GM19324 (cell line): ENCODE data around the gene DDC.

ENCODE experiments used
- ATAC-seq: cut with Tn5 transposase; IDR thresholded peaks from one replicate; pipeline ENCODE4 v1.9.1; 2021; ENCODE audit warnings: mild to moderate bottlenecking, moderate library complexity; ENCODE audit not compliant: unreplicated experiment, low FRiP score

Gene DDC, protein sequence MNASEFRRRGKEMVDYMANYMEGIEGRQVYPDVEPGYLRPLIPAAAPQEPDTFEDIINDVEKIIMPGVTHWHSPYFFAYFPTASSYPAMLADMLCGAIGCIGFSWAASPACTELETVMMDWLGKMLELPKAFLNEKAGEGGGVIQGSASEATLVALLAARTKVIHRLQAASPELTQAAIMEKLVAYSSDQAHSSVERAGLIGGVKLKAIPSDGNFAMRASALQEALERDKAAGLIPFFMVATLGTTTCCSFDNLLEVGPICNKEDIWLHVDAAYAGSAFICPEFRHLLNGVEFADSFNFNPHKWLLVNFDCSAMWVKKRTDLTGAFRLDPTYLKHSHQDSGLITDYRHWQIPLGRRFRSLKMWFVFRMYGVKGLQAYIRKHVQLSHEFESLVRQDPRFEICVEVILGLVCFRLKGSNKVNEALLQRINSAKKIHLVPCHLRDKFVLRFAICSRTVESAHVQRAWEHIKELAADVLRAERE

DNA sequence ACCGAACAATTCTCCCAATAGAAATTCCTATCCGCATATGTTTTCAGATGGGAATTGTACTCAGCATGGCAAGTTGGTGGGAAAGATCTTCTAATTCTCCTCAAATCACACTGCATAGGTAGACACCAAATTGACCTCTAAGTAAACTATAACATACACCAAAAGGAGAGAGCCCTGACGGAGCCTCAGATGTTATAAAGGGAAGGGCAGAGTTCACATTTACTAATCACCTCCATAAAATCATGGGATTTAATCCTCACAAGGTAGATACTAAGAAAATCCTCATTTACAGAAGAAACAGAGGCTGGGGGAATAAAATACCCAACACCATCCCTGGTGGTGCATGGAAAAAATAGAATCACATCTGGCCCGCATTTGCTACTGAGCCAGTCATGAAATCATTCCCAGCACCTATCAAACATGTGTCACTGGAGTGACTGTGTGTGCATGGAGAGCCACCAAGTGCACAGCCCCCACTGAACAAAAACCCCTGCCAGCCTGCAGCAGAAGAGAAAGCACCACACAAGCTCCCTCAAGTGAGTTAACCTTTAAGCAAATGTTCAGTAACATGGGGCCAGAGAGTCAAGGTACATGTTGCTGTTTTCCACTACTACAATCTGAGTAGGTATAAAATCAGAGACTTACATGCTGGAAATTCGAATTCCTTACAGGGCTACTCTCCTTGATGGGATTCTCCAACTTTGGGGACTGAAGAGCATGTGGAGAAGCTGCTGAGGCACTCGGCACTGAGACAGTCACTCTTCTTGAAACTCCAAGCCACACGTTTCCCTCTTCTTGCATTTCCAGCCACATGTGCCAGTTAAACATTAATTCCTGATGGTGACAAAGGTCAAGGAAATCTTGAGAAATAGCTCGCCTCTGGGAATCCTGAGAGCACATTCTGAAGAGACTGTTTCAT, at the start of gene DDC:
Gene DDC (minus strand): TSS at position 766 of the 919 bp plus-strand sequence. CDS start 21,320 bp downstream, outside the sequence.
- no peak for ATAC-seq

DNA sequence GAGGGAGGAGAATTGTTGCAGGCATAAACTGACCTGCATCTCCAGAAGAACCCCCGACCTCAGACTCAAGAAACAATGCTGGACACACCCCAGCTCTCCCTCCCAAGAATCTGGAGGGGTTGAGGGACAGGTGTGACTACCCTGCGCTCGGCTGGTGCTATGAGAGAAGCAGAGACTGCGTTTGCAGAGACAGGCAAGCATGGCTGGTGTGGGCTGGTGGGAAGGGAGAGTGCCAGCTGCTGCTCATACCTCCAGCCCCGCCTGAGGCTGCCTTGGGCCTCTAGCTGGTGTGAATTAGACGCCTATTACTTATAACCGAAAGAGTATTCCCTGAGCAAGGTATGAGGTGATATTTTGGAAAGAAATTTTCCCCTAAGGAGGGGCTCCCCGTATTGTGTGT, 48.3 kb upstream of the DDC start:
- no peak for ATAC-seq

DNA sequence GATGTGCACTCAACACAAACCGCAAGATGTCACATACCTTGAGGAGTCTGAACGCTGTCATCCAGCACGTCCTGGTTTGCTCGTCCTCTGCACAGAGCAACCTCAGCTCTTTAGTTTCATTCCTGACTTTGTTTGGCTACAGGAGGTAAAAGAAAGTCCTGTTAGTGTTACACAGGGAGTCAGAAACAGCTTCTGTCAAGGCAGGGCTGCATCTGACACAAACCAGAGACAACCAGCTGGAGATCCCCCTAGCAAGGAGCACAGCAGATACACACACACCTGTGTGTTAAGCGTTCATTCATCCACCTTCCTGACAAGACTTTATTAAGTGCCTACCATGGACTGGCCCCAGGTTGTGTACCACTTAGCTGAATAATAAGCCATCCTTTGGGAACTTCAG, 47.5 kb upstream of the DDC start:
- no peak for ATAC-seq

DNA sequence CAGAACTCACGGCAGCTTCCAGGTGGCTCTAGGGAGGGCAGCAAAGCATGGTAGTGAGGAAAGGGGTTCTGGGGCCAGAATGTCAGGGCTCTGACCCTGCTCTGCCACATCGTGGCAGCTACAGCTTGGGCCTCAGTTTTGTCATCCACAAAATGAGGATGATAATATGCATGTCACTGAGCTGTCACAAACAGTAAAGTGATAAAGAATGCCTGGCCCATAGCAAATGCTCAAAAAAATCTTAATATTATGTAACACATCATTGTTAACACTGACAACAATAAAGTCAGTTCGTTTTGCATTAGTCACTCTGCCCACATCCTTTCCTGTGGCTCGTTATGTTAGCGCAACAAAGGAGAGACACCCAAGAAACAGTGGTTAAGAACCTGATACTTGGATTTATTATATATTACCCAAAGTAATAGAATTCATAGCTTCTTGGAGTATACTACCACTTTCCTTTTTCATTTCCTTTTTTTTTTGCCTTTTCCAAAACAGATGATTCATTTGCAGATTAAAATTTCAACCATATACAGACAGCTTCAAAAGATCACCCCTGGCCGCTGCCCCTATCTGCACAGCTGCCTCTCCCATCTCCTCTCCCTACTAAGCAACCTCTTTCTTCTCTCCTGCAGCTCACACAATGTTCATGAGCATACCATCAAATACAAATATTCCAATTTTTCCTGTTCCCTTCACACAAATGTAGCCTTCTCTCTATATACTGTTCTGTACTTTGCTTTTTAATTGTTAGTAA, 45.5 kb upstream of the DDC start:
- ATAC-seq = no peak

DNA sequence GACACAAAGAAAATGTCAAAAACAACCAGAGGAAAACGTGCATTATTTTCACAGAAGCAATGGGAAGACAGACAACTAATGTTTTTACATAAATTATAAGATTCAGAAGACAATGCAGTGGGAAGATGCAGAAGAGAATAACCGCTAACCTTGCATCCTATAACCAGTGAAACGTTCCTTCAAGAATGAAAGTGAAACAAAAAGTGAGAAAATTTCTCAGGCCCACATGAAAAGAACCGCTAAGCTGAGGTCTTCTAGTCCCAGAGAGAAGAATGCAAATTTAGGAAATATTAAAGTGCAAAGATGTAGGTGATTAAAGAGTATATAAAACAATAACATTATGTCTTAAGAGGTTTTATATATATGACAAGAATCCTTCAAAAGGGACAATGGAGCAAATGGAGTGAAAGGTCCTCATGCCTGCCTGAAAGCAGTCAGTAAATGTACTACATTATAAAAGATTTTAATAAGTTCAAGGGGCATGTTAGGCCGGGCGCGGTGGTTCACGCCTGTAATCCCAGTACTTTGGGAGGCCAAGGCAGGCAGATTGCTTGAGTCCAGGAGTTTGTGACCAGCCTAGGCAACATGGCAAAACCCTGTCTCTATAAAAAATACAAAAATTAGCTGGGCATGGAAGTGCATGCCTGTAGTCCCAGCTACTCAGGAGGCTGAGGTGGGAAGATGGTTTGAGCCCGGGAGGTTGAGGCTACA, 43.1 kb upstream of the DDC start:
- ATAC-seq = no peak

DNA sequence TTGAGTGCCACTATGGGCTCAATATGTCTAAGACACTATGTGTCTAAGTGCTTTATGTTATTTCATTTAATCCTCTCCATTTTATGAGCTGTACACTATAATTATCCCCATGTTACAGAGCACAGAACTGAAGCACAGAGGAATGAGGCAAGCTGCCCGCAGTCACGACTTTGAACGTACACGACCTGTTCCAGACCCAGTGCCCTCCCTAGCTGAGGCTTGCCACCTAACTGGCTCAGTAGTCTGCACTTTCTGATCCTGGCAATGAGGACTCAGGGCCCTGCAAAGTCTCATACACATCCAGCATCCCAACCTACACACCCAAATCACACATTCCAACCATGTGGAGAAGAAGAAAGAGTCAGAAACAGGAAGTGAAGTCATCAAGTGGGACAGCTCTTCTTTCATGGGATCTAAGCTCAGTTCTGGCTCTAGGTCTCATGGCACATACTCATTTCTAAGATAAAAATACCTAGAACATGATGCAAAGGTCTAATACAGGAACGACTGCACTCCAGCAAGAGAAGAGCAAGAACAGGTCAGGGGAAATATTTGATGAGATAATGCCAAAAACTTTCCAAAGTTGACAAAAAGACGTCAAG, 42.4 kb upstream of the DDC start:
- no peak for ATAC-seq

DNA sequence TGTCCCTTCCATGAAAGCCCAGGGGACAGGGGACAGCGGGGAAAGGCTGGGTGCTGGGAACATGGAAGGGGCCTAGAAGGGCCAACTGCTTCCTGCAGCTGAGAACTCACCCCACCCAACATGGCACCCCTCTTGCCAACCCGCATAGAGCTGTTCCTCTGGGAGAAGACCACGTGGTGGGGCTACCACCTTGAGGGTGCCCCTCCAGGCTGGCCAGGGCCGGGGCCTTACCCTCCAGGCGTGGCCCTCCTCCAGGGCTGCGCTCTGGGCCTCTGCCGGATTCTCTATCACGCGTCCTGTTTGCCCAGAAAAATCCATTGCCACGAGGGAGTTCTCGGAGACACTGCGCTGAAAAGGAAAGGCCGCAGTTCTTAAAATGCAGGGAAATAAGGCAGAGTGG, 39.9 kb upstream of the DDC start:
- ATAC-seq = no peak

DNA sequence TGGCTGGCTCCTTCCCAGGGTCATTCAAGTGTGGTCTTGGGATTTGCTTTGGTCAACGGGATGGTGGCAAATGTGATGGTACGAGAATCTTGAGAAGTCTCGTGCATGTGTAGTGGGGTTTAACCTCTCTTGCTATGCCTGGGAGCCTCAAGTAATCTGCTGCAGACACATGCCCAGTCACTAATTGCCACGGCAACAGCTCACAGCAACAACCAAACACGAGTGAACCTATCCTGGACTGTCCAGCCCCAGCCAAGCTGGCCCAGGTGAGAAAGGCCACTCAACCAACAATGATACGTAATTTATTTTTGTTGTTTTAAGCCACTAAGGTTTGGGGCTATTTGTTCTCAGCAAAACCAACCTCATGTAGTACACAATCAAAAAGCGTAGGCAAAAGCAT, 38.1 kb upstream of the DDC start:
- no peak for ATAC-seq

DNA sequence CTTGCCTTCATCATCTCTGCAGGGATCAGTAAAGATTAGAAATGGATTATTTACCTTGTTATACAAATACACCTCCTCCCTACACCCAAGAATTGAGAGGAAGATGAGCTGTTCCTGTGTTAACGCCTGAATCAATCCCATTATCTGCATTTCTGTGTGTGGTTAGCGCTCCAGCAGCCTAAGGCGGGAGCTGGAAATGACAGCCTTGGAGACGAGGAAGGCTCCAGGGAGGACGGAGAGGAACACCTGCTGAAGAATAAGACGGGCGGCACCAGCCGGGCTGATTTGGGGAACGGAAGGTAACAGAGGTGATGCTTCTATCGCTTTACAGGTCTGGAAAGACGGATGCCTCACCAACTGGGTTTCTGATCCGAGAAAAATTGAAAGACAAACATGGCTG, 34.2 kb upstream of the DDC start:
- ATAC-seq = no peak

DNA sequence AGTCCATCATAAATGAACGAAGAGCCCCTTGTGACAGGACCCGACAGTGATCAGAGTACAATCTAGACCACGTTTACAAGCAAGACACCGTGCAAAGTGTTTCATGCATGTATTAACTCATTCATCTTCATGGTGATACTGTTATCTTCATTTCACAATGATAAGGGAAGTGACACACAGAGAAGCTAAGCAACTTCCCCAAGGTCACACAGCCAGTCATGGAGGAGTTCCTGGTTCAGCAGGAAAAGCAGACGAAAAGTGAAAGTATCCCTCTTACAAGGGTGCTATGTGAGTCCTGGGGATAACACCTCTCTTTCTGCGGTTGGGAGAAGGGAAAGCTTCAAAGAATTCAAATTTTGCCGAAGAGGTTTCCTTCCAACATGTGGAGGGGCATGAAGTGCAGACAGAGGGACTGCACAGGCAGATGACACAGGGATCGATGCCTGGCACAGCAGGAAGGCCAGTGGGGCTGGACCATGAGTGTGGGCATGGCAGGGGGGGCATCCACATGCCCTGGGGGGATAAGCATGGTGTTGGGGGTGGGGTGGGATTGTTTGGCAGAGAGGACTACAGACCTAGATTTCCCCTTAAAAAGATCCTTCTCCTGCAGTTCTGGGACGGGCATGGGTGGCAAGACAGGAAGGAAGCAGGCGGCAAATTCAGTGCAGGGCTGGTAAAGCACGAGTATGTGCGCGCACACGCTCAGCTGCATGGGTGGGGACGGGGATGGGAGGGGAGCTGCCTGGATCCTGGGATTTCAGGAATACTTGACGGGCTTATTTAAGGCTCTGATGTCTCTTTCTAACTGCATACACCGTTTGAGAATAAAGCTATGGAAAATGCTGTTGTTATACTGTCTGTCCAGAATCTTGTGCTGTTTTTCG, 33.5 kb upstream of the DDC start:
- no peak for ATAC-seq

DNA sequence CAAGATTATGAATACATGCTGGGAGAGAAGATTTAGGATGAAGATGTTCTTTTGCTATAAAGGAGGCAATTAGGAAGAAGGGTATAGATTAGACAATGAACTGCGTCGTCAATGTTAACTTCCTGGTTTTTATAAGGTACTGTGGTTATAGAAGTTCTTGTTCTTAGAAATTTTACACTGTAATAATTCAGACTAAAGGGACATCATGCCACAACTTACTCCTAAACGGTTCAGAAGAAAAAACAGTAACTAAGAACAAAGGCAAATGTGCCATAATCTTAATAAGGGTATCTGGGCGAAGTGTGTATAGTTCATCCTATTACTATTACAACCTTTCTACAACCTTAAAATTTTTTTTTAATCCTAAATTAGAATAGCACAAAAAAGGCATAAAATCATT, 31.3 kb upstream of the DDC start:
- no peak for ATAC-seq

DNA sequence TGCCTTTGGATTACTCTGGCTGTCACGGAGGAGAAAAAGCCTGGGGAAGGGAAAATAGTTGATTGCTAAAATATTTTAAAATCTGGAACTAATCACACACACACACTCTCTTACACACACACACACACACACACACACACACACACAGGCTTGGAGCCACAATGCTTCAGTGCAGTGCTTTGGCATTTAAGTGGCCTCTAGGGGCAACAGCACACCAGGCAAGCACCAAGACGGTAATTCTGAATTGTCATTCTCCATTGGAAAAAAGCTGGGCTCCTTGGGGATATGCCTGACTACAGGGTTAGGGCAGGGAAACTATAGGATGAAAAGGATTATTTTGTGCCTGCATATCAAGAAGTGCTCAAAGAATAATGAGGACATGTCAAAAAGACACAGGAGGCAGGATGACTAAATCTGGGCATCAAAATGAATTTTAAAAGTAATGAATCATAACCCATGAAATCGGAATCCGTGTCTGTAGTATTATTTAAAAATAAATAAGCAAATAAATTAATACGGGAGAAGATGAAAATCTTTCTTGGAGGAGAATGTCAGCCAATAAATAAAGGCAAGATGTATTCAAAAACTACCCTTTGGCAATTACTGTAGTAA, 30.4 kb upstream of the DDC start:
- no peak for ATAC-seq

DNA sequence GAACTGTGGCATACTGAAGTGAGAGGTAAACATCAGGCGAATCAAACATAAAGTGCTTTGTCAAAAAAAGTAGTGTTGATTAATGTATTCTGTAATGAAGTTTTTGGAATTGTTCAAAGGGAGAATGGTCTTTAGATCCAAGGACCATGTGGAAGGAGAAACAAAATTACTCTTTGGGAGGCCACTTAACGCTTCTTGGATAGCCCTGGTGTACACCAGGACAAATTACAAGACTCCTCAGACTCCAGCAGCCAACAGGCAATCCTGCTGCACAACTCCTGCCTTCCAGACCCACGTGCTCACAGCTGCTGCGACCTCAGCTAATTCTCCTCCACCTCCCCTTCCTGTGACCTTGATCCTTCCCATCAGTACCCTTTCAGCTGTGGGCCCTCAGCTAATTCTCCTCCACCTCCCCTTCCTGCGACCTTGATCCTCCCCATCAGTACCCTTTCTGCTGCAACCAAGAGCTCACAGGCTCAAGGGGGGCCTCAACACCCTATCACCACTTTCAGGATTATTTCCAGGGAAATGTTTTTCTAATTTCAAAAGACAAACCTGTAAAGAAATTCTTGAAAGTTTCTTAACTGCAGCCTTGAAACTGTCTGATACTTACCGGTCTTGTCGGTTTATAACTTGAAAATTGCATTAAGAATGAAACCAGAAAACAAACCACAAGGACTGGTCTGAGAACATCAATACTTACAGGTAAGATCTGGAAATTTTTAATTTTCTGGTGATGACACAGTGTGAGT, 29.7 kb upstream of the DDC start:
- no peak for ATAC-seq

DNA sequence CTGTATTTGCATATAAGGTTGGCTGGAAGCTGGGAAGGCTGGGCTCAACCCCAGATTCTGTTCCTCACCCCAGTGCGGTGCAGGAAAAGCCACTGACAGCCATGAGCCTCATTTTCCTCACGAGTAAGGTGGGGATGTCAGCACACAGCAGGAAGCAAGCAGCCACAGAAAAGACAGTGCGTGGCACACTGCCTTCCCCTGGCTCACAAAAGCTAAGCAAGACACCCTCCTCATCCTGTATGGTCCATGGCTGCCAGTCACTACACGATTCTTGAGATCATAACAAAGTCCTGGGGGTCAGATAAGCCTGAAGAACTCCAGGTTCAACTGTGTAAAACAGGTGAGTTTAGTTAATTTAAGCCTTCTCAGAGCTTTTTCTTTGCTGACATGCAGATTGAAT, 28.9 kb upstream of the DDC start:
- ATAC-seq = no peak

DNA sequence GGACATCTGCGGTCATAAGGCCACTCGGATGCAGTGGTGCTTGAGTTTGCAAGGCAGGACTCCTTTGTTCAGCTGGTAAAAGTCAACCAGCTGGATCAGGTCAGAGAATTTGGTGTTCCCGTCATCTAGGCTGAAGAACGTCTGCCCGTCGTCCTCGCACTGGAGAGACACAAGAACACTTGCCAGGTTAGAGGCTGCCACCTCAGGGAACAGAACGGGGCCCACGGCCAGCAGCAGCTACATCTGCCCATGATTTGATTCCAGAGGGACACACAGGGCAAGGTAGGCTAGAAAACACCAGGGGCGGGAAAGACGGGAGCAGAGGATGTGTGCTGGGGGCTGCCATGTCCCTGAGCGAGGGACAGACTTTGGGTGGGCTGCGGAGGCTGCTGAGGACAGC, 27.7 kb upstream of the DDC start:
- no peak for ATAC-seq

DNA sequence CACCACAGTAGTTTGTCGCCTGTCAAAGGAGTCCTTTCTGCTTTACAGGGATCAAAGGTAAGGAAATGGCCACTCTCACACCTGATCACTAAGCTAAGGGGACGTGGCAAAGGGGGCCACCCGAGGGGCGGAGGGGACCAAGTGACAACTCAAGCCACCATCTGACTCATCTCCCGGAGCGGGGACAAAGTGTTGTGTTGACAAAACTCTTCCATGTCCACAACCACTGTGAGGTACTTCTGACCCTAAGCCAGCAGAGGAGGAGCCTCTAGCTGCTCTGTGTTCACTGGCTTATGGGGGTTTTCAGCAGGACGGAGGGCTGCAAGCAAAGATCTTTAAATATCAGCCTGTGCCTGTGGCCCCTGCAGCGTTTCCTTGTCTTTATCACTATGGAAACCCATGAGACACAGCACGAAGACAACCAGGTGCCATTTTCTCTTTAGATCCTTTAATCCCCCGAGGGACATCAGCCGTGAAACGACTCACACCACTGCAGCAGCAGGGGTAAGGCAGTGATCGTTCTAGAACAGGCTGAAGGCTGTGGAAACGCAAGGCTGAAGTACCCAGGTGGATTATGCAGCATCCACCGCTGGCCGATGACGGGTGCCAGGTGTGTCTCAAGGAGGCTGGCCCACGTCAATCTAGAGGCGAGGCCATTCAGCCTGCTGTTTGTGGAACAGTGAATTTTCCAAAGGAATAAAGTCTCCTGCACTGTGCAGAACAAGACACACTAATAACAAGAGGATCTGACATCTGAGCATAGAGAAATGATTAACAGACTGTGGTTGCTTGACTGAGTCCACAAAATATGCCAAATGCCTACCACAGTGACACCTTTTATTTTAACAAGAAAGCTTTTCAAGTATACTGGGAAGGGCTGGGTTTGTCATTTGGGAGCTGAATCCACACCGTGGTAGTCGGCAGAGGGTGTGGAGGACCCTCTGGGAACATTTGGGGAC, 26.6 kb upstream of the DDC start:
- peak; percentile 69 for ATAC-seq

DNA sequence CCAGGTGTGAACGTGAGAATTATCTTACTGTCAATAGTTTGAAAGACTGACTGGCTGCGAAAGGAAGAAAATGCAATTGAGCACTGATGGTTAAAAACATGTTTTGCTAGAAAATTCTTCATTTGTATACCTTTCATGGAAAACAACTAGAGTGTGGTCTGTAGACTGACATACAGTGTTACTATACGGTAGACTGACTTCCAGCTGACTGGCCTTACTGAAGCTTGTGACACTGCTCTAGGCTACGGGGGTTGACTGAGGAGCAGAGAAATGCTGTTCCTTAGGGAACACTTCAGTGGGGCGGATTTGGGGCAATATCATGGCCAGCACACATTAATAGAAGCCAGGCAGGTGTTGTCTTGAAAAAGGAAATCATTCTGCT, 25.9 kb upstream of the DDC start:
- ATAC-seq = no peak
